Measurements from ENCODE around the gene SLC25A44. TPM values are rescaled to one million over a fixed set of nuclear protein-coding genes. Genes with fewer than 3 reads are reported as not detected.

The SLC25A44 gene
- total RNA-seq, 4 donors from 2014 or later: 7.9 to 22.3 (median 13.1) TPM

GRCh38 chr1:156149374-156150332 is 44.3 kb upstream of the SLC25A44 start:
- TF ChIP-seq CTCF (IDR thresholded peaks at IDR 0.05; ENCODE audit: low read depth): no peak

- no peak for TF ChIP-seq CTCF (IDR thresholded peaks at IDR 0.05; ENCODE audit: low read depth)
Observed at GRCh38 chr1:156150333-156151011, 43.4 kb upstream of the SLC25A44 start.

DNA sequence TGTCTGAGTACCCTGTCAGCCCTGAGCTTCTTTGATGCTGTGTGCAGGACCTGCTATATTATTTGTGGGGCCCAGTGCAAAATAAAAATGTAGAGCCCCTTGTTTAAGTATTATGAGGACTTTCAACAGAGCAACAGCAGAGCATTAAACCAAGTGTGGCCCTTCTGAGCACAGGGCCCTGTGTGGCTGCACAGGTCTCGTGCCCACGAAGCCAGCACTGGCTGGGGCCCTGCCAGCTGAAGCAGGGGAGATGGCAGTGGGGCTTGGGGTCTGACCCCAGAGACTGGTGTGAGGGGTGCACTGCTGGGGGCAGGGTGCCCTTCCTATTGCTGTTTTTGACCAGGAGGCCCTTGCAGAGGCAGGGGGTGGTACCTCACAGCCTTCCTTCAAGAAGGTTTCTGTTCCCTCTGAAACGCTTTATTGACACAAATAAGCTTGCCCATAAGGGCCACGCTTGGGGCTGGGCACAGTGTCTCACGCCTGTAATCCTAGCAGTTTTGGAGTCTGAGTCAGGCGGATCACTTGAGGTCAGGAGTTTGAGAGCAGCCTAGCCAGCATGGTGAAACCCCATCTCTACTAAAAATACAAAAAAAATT is 42.7 kb upstream of the SLC25A44 start:
- TF ChIP-seq CTCF (IDR thresholded peaks at IDR 0.05; ENCODE audit: low read depth): no peak

DNA sequence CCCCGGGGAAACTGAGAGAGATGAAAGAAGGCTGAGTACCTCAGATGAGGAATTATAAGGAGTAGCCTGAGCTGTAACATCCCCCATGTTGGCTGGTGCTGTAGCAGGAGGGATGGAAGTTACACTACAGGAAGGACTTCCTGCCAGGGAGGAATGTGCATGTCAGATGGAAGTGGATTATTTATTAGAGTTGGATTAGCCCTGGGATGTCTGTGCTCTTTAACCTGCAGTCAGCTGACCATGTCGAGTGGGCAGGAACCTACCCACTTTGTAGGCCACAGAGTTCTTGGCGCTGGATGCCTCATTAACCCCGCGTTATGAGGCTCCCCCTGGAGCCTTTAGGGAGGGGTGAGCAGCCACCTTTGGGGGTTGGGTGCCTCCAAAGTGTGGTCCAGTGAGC is 41.3 kb upstream of the SLC25A44 start:
- TF ChIP-seq CTCF (IDR thresholded peaks at IDR 0.05; ENCODE audit: low read depth): no peak

DNA sequence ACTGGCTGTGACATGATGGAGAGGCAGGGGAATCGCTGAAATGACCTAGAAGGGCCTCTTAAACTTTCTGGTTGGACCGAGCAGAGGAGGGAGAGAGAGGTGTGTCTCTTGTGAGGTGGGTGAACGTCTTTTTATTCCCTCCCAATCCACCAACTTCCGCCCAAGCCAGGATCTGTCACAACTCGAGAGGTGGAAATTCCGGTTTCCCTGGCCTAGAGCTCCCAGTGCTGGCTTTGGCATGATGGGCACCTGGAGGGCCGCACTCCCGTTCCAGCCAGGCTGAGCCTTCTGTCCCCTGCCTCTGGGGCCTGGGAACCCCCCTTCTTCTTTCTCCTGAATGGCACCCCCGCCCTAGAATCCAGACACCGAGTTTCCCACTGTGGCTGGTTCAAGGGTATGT is 40.5 kb upstream of the SLC25A44 start, which contains the start of gene SEMA4A:
SEMA4A (plus strand) TSS at position 224 of the 400 bp plus-strand sequence. CDS start 994 bp downstream, outside the sequence.
- no peak for TF ChIP-seq CTCF (IDR thresholded peaks at IDR 0.05; ENCODE audit: low read depth)

GRCh38 chr1:156154317-156154749 is 39.6 kb upstream of the SLC25A44 start:
- no peak for TF ChIP-seq CTCF (IDR thresholded peaks at IDR 0.05; ENCODE audit: low read depth)

Measured in subcutaneous adipose tissue (tissue), 4 donors.